Adrenal gland (tissue), 12 donors: Measurements from ENCODE around the gene MYH3. TPM values are rescaled to one million over a fixed set of nuclear protein-coding genes. Genes with fewer than 3 reads are reported as not detected.

Experiments
- DNase-seq, 7 donors: peaks; one replicate each; pipeline ENCODE4 v3.0.0-alpha.2; 2019 to 2020
- H3K27ac ChIP-seq, 5 donors: fragments of 200-600 bp; sonication (generic) in 4 of 5; 1 replicate in 3 of 5; 2 replicates in 2 of 5; pipeline versions ENCODE4 v1.5.1 to v1.8.0; 2016 to 2020; ENCODE audit warnings: mild to moderate bottlenecking in 1 of 5
- H3K27me3 ChIP-seq: fragments of 200-600 bp; 2 replicates; pipeline ENCODE4 v1.8.0; 2021
- H3K36me3 ChIP-seq, 2 donors: fragments of 200-600 bp; replicated peaks in 1 of 2; 1 replicate in 1 of 2; 2 replicates in 1 of 2; pipeline versions ENCODE4 v1.5.1 to v1.8.0; 2018 to 2022
- H3K4me1 ChIP-seq, 2 donors: fragments of 200-600 bp; replicated peaks in 1 of 2; 1 replicate in 1 of 2; 2 replicates in 1 of 2; pipeline versions ENCODE4 v1.5.1 to v1.8.0; 2018 to 2021
- H3K4me3 ChIP-seq, 4 donors: fragments of 200-600 bp; sonication (generic) in 3 of 4; one replicate each; pipeline ENCODE4 v1.5.1; 2016 to 2018
- H3K9me3 ChIP-seq, 3 donors: fragments of 200-600 bp; sonication (generic) in 1 of 3; replicated peaks in 1 of 3; 1 replicate in 2 of 3; 2 replicates in 1 of 3; pipeline versions ENCODE4 v1.5.1 to v1.8.0; 2016 to 2021
- CTCF ChIP-seq, 6 experiments: fragments of 450-650 bp in 4 of 6; fragments of 200-600 bp in 2 of 6; sonication (generic) in 1 of 6; IDR thresholded peaks; 1 replicate in 5 of 6; 2 replicates in 1 of 6; pipeline versions ENCODE4 v1.5.1 to v1.8.0; 2016 to 2021; ENCODE audit warnings: antibody characterized with exemption in 6 of 6, mild to moderate bottlenecking in 2 of 6, moderate library complexity in 1 of 6
- POLR2A ChIP-seq, 2 donors: fragments of 450-650 bp; IDR thresholded peaks; one replicate each; pipeline ENCODE4 v1.6.1; 2017; ENCODE audit warnings: antibody characterized with exemption in 2 of 2, mild to moderate bottlenecking in 2 of 2, moderate library complexity in 1 of 2
- WGBS, 4 donors: extraction: QIAGEN DNeasy Blood & Tissue Kit in 2 of 4; methylation state at CpG; one replicate each; pipeline versions ENCODE4 v1.1.5 to v1.1.7; 2013 to 2017; 5-methylcytosine and 5-hydroxymethylcytosine counted together
- intact Hi-C, 2 donors: fragments of 100-400 bp; cut with DNase I; formaldehyde crosslinking; loops; one replicate each; pipeline versions ENCODE4 v1.14.1 to v1.15.0; 2022 to 2023
- polyA plus RNA-seq, 3 donors: library from polyadenylated mRNA; stranded (reverse); fragments of 200-250 nt in 2 of 3; fragments of 350-450 nt in 1 of 3; fragmentation: Illumina TruSeq in 1 of 3; extraction: RNeasy Lipid Tissue Mini Kit (QIAGEN cat#74804) in 1 of 3; gene quantifications; one replicate each; pipeline ENCODE4 v1.2.3, GENCODE V29; 2013 to 2014
- total RNA-seq, 9 donors: library from RNA; depleted of rRNA in 4 of 9; stranded (reverse); fragments of >200 nt in 4 of 9; fragments of 120-200 nt in 1 of 9; fragmentation: NEBNext Ultra II Directional in 1 of 9; extraction: Animal tissue kit (Norgen Biotek cat#: 25700) in 1 of 9; gene quantifications; one replicate each; pipeline versions ENCODE4 v1.1.0 to v1.2.4, GENCODE V29; 2013 to 2023
- donor health status: healthy with polysubstance abuse.
- donor health status: Bipolar disorder and iron deficiency.
- donor health status: DM: yes; HTN: yes; CAD: no.
- donor health status: DM: no; HTN: no; CAD: no.
- donor health status: DM: no; HTN: no; CAD: no.
- donor health status: DM: yes; HTN: yes; CAD: no.

The MYH3 gene
- total and polyA plus RNA-seq, 12 donors = 0.43 to 9.3 (median 0.95) TPM; not detected in 1

GRCh38 chr17:10585529-10585928 lies 71.6 kb downstream of the MYH3 start:
- H3K27me3 ChIP-seq = no peaks in the 10 kb centered on the region
- H3K27ac ChIP-seq = no peak overlapping the region
- intact Hi-C loops = no loop called here
- TF ChIP-seq POLR2A (IDR thresholded peaks at IDR 0.05) (no peak), CTCF (IDR thresholded peaks at IDR 0.05) (no peak)
- 77 to 85% (median 82%) methylated on average over 9 of the region's 9 CpGs for WGBS, 4 donors
- no peaks in the 10 kb centered on the region for H3K4me1 ChIP-seq
- no peaks in the 10 kb centered on the region for H3K9me3 ChIP-seq
- H3K36me3 ChIP-seq = no peaks in the 10 kb centered on the region
- DNase-seq = no peak
- H3K4me3 ChIP-seq = no peak overlapping the region

GRCh38 chr17:10583834-10584233 lies 73.3 kb downstream of the MYH3 start:
- no peak for TF ChIP-seq POLR2A (IDR thresholded peaks at IDR 0.05)
- no peak for TF ChIP-seq CTCF (IDR thresholded peaks at IDR 0.05)
- DNase-seq = no peak
- 35 to 49% (median 38%) methylated on average over 4 of the region's 4 CpGs for WGBS, 4 donors

GRCh38 chr17:10579270-10579669 lies 77.8 kb downstream of the MYH3 start:
- no peak for DNase-seq
- no peaks in the 10 kb centered on the region for H3K36me3 ChIP-seq
- intact Hi-C loops = no loop called here
- H3K4me3 ChIP-seq = no peak overlapping the region
- WGBS, 4 donors = 27 to 39% (median 31%) methylated on average over 2 of the region's 2 CpGs
- no peak overlapping the region for H3K27ac ChIP-seq
- TF ChIP-seq CTCF (IDR thresholded peaks at IDR 0.05) (no peak), POLR2A (IDR thresholded peaks at IDR 0.05) (no peak)
- H3K4me1 ChIP-seq = no peaks in the 10 kb centered on the region
- no peaks in the 10 kb centered on the region for H3K9me3 ChIP-seq
- H3K27me3 ChIP-seq = no peaks in the 10 kb centered on the region

More at GRCh38 chr17:10583834-10584233, 73.3 kb downstream of the MYH3 start:
- H3K4me3 ChIP-seq = no peak overlapping the region
- H3K4me1 ChIP-seq = no peaks in the 10 kb centered on the region
- H3K27me3 ChIP-seq = no peaks in the 10 kb centered on the region
- H3K9me3 ChIP-seq = no peaks in the 10 kb centered on the region
- no peaks in the 10 kb centered on the region for H3K36me3 ChIP-seq
- intact Hi-C loops = no loop called here
- H3K27ac ChIP-seq = no peak overlapping the region

Other genes with a start within 250 kb of the MYH3 start
- gene MYH8, start 235.4 kb downstream of the MYH3 start, total RNA-seq = under 1 TPM in 1 of 9 donors, not detected in 8; 0.17 TPM
- gene MYH8, start 235.4 kb downstream of the MYH3 start, polyA plus RNA-seq = not detected
- gene MYH4, start 187.8 kb downstream of the MYH3 start, total RNA-seq = not detected
- gene MYH4, start 187.8 kb downstream of the MYH3 start, polyA plus RNA-seq = not detected
- gene MYH1, start 138.8 kb downstream of the MYH3 start, total RNA-seq = 1 to 10 TPM in 1 of 9 donors, not detected in 8; 1.9 TPM
- under 1 TPM in 1 of 3 donors, not detected in 2; 0.07 TPM for gene MYH1, start 138.8 kb downstream of the MYH3 start, polyA plus RNA-seq
- 1 to 10 TPM in 2 of 9 donors, under 1 TPM in 1, not detected in 6; under 0.01 to 7.4 (median 1.4) TPM for gene MYH2, start 107.7 kb downstream of the MYH3 start, total RNA-seq
- gene MYH2, start 107.7 kb downstream of the MYH3 start, polyA plus RNA-seq = under 1 TPM in 1 of 3 donors, not detected in 2; 0.10 TPM
- gene SCO1, start 40.2 kb upstream of the MYH3 start, total RNA-seq = 10 to 100 TPM; 19.2 to 55.7 (median 35.3) TPM
- gene SCO1, start 40.2 kb upstream of the MYH3 start, polyA plus RNA-seq = 10 to 100 TPM in 1 of 3 donors, 1 to 10 TPM in 2; 6.1 to 36.3 (median 7.9) TPM
- 10 to 100 TPM in 2 of 9 donors, 1 to 10 TPM in 7; 3.8 to 12.1 (median 8.3) TPM for gene ADPRM, start 40.3 kb upstream of the MYH3 start, total RNA-seq
- gene ADPRM, start 40.3 kb upstream of the MYH3 start, polyA plus RNA-seq = 10 to 100 TPM in 1 of 3 donors, 1 to 10 TPM in 2; 7.5 to 11.1 (median 8.2) TPM
- 10 to 100 TPM; 10.3 to 33.2 (median 20.7) TPM for gene TMEM220, start 72.7 kb upstream of the MYH3 start, total RNA-seq
- 10 to 100 TPM; 20.8 to 27.6 (median 24.4) TPM for gene TMEM220, start 72.7 kb upstream of the MYH3 start, polyA plus RNA-seq
- under 1 TPM in 1 of 9 donors, not detected in 8; 0.14 TPM for gene TMEM238L, start 146.8 kb upstream of the MYH3 start, total RNA-seq
- under 1 TPM in 1 of 3 donors, not detected in 2; 0.07 TPM for gene TMEM238L, start 146.8 kb upstream of the MYH3 start, polyA plus RNA-seq
- 1 to 10 TPM in 3 of 9 donors, under 1 TPM in 2, not detected in 4; 0.10 to 2.2 (median 1.1) TPM for gene PIRT, start 180.8 kb upstream of the MYH3 start, total RNA-seq
- under 1 TPM; 0.10 to 0.84 (median 0.16) TPM for gene PIRT, start 180.8 kb upstream of the MYH3 start, polyA plus RNA-seq